Measurements from ENCODE around the gene AGPS. TPM values are rescaled to one million over a fixed set of nuclear protein-coding genes. Genes with fewer than 3 reads are reported as not detected.

Gene AGPS
- total RNA-seq, 4 donors from 2014 or later = 23.1 to 38.8 (median 24.7) TPM

GRCh38 chr2:177460973-177461585 lies 68.5 kb downstream of the AGPS start:
- 92% methylated on average over 5 of the region's 5 CpGs for WGBS, 2 donors
- no peak overlapping the region for H3K4me3 ChIP-seq (replicated peaks in 1 of 3)
- no peaks in the 10 kb centered on the region for H3K9me3 ChIP-seq
- intact Hi-C loops (cut with DNase I) = no loop called here
- no peaks in the 10 kb centered on the region for H3K4me1 ChIP-seq
- TF ChIP-seq POLR2A (IDR thresholded peaks at IDR 0.05) (no peak), CTCF (IDR thresholded peaks at IDR 0.05) (no peak)
- peaks cover 0 to 8% of the 10 kb centered on the region in 2 donors for H3K36me3 ChIP-seq
- no peak for DNase-seq
- no peak overlapping the region for H3K27ac ChIP-seq
- no peaks in the 10 kb centered on the region for H3K27me3 ChIP-seq

DNA sequence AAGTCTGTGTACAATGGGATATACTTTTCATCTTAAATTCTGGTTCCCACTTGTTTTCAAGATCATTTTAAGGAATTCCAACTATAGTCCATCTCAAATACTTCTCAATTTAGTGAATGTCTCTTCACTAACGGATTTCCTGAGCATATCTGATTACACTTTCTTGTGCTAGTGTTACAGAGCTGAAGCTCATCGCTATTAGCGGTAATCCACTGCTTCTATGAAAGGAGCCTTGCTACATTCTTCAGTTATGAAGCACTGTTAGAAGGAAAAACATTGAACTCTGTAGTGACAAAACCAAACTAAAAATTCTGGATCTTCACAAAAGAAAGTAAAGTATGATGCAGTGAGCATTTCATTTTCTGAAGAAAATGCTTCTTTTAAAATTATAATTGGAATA lies 72.0 kb downstream of the AGPS start:
- Histone ChIP-seq H3K27me3 (no peaks in the 10 kb centered on the region), H3K27ac (no peak overlapping the region), H3K36me3 (peaks cover 0 to 8% of the 10 kb centered on the region in 2 donors), H3K9me3 (no peaks in the 10 kb centered on the region), H3K4me1 (no peaks in the 10 kb centered on the region), H3K4me3 (replicated peaks in 1 of 3) (no peak overlapping the region)
- WGBS, 2 donors = 81 to 96% methylated on average over 3 of the region's 3 CpGs
- intact Hi-C loops (cut with DNase I) = no loop called here
- no peak for TF ChIP-seq CTCF (IDR thresholded peaks at IDR 0.05)
- no peak for TF ChIP-seq POLR2A (IDR thresholded peaks at IDR 0.05)
- no peak for DNase-seq

- no peak overlapping the region for H3K27ac ChIP-seq
- no peaks in the 10 kb centered on the region for H3K27me3 ChIP-seq
- TF ChIP-seq CTCF (IDR thresholded peaks at IDR 0.05) (no peak), POLR2A (IDR thresholded peaks at IDR 0.05) (no peak)
- 97 to 100% methylated on average over 14 of the region's 14 CpGs for WGBS, 2 donors
- no peak overlapping the region for H3K4me3 ChIP-seq (replicated peaks in 1 of 3)
- no peaks in the 10 kb centered on the region for H3K4me1 ChIP-seq
- no peak for DNase-seq
- H3K9me3 ChIP-seq = no peaks in the 10 kb centered on the region
- intact Hi-C loops (cut with DNase I) = no loop called here
- peaks cover 0 to 8% of the 10 kb centered on the region in 2 donors for H3K36me3 ChIP-seq
Measured at GRCh38 chr2:177465400-177466138, 73.0 kb downstream of the AGPS start.

DNA sequence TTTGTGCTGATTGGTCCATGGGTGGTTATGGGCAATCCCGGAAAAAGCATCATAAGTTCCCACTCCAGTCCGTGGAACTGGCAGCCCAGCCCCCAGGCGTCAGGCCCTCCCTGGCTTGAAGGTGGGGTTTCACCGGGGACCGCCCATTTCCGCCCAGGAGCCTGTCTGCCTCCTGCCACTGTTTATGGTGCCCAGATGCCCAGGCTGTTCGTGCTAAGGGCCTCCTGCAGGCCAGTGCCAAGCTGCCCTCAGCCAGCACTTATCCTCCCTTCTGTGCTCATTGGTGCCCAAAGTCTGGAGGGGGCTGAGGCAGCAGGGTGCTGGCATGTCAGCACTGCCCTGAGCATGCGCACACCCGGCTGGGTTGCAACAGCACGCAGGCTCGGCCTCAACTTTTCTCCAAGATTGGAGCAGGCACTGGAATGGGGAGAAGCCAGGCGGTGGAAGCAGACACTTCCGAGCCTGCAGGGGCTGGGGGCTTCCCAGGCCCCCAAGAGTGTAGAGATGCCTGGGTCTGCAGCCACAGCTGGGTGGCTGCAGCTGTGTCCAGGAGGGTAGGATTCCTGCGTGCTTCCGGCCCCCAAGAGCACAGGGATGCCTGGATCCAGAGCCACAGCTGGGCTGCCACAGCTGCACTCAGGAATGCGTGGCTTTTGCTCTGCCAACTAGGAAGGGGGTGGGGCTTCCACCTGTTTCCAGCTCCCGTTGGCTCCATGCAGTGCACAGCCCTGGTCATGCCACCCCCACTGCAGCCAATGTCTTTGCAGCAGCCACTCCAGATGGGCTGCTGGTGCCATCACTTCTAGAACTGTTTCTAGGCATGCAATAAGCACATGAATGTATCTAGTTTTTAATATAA lies 74.0 kb downstream of the AGPS start:
- Histone ChIP-seq H3K27me3 (no peaks in the 10 kb centered on the region), H3K27ac (no peak overlapping the region), H3K36me3 (peaks cover 0 to 8% of the 10 kb centered on the region in 2 donors), H3K4me1 (no peaks in the 10 kb centered on the region), H3K9me3 (no peaks in the 10 kb centered on the region), H3K4me3 (replicated peaks in 1 of 3) (no peak overlapping the region)
- WGBS, 2 donors = 91% methylated on average over 4 to 9 of the region's 17 CpGs
- DNase-seq = no peak
- intact Hi-C loops (cut with DNase I) = no loop called here
- TF ChIP-seq CTCF (IDR thresholded peaks at IDR 0.05) = no peak
- TF ChIP-seq POLR2A (IDR thresholded peaks at IDR 0.05) = no peak
